GM18909 (cell line): ENCODE data around the gene TSPAN16.
"Not testable (repeated sequence)": the region's sequence is repeated elsewhere in the genome, so short reads cannot be mapped to it uniquely, and the experiment has no call there.

Experiments used
- ATAC-seq: cut with Tn5 transposase; IDR thresholded peaks from one replicate; pipeline ENCODE4 v1.9.1; 2021; ENCODE audit warnings: mild to moderate bottlenecking; ENCODE audit not compliant: unreplicated experiment, poor library complexity

The TSPAN16 gene

DNA sequence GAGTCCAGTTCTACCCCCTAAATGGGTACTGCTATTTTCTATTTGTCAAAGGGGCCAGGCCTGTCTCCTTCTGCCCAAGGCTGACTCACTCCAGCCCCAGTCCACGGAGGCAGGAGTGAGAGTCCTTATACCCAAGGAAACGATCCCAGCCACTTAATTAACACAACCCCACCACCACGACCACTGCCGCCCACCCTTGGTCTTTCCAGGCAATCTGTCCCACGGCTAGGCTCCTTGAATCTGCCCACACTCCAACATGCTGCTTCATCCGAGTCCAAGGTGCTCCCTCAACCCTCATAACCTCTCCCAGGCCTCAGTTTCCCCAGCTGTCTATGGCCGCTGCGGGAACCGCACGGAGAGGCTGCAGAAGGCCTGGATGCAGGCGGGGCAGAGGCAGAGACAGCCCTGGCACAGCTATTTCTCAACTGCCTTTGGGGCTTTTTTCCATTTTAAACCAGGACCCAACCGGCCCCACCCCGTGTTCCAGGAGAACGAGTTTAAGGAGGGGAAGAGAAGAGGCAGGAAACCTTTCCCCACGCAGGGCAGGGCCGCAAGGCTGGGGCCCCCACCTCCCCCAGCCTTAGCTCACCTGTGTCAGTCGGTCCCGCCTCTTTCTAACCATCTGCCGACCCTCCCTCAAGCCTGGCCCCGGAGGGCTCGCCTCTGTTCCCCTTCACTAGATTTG, 42.8 kb downstream of the TSPAN16 start:
- no peak for ATAC-seq

DNA sequence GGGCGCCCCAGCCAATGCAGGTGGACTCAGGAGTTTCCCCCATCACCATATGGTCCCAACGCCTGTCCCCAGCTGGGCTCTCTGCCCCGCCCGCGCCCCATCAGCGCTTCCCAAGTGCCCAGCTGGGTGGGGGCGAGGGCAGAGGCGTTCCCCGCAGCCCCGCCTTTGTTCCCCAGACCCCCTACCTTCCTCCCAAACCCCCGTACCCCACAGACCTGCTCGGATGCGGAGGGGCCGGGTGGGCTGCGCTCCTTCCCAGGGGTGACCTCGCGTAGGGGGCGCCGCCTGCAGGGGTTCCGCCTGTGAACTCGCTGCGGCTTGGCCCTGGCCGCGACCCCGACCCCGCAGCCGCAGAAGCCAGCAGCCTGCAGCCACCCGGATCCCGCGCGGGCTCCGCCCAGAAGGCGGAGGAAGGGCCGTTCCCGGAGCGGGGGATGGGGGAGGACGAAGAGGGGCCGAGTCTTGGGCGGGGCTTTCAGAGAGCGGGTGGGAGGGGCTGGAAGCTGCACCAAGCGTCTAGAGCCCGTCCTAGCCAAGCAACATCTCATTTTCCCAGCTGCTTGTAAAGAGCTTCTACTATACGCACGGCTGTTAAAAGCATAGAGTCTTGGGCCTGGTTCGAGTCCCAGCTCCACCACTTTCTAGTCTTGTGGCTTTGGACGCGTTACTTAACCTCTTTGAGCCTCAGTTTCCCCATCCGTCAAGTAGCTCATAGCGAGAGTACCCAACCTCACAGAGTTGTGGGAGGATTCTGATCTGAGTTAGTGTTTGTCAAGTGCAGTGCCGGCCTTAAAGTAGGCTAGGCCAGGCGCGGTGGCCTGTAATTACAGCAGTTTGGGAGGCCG, 43.5 kb downstream of the TSPAN16 start, which contains the start of gene RAB3D:
TSS of gene RAB3D (minus strand) at position 404 of the 845 bp plus-strand sequence. CDS start 2,258 bp downstream, outside the sequence.
- peak; percentile 61 for ATAC-seq

DNA sequence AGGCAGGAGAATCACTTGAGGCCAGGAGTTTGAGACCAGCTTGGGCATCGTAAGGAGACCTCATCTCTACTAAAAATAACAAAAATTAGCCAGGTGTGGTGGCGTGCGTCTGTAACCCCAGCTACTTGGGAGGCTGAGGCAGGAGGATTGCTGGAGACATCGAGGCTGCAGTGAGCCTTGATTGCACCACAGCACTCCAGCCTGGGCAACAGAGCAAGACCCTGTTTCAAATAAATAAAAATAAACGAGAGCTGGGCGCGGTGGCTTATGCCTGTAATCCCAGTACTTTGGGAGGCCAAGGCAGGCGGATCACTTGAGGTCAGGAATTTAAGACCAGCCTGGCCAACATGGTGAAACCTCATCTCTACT, 44.1 kb downstream of the TSPAN16 start:
- ATAC-seq: not testable (repeated sequence)

- ATAC-seq: no peak
Measured at GRCh38 chr19:11342429-11342828, 46.5 kb downstream of the TSPAN16 start.

GRCh38 chr19:11345122-11345803, 49.3 kb downstream of the TSPAN16 start:
- no peak for ATAC-seq

DNA sequence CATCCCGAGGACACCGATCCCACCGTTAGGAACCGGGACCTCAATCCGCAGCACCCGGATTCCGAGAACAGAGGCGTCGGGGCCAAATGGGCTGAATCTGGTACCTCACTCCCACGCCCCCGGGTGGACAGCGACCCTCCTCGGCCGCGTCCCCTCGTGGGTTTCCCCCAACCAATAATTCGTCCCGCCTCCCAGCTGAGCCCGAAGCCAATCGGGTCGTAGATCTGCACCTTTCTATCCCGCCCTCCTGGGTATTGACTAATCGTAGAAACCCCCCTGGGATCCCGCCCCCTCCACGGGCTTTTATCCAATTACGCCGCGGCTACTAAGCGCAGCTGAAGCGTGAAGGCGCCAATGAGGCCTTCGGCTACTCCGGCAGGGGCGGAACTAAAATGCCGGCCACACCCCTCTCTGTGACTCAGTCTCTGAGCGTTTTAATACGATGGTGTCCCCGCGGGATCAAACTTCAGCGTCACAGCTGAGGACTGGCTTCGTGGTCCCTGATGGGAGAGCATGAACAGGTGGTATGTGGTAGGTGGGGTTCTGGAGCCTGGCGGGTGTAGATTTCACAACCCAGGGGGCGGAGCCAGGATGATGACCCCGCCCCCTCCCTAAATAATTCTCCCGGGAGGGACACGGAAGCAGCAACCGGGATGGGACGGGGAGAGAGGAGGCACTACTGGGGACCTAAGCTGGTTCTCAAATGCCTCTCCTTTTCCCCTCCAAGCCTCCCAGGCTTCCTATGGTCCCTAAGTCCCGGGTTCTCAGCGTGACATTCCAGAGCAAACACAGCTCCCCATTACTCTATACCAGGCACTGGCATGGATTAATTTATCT, 50.4 kb downstream of the TSPAN16 start, which contains the start of the genes CCDC159 and TMEM205:
TSS of gene CCDC159 (plus strand) at position 416 of the 837 bp plus-strand sequence. CDS start at position 504, 88 bp downstream.
TSS of gene TMEM205 (minus strand) at position 165 of the 837 bp plus-strand sequence. CDS start 649 bp downstream, outside the sequence.
- peak; percentile 89 for ATAC-seq

GRCh38 chr19:11347546-11348039, 51.6 kb downstream of the TSPAN16 start:
- ATAC-seq: no peak

DNA sequence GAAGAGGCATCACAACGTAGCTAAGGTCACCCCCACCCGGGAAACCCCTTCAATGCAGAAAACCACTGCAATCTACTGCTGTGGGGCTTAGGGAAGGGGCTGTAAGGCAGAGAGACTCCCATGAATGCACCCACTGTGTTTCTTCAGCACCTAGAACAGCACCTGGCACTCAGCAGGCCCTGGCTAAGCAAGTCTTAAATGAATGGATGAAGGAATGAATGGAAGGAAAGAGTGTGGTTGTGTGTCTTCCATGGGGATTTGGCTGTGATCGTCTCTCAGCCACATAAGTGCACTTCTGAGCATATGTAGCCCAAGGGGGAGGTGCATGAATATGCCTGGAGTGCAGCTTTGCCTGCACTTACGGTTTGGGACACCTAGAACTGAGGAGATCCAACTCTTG, 53.2 kb downstream of the TSPAN16 start:
- no peak for ATAC-seq

DNA sequence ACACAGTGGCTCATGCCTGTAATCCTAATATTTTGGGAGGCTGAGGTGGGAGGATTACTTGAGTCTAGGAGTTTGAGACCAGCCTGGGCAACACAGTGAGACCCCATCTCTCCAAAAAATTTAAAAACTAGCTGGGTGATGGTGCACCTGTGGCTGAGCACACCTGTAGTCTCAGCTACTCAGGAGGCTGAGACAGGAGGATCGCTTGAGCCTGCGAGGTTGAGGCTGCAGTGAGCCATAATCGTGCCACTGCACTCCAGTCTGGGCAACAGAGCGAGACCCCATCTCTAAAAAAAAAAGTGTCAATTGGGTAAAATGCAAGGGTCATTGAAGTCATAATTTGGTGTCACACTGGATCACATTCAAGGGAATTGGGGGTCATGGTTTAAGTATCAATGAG, 58.1 kb downstream of the TSPAN16 start:
- not testable (repeated sequence) for ATAC-seq

- peak; percentile 55 for ATAC-seq
Measured at GRCh38 chr19:11355160-11356073, 59.5 kb downstream of the TSPAN16 start, which contains the start of gene PLPPR2. PLPPR2 (plus strand) TSS chr19:11355432; CDS start chr19:11357674, 2,242 bp downstream.

DNA sequence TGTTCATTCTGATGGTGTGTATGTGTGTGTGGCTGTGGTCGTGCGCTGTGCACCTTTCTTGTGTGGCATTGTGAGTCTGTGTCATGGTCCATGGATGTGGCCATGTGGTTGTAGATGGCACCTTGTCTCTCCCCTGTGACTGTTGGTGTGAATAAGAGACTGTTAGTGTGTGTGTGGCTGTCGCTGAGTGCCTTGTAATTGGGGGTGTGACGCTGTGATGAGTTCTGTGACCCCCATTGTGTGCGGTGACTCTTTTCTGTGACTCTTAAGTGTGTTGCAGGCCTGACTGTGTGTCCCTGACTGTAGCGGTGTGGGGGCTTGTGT, 60.1 kb downstream of the TSPAN16 start:
- ATAC-seq: no peak

DNA sequence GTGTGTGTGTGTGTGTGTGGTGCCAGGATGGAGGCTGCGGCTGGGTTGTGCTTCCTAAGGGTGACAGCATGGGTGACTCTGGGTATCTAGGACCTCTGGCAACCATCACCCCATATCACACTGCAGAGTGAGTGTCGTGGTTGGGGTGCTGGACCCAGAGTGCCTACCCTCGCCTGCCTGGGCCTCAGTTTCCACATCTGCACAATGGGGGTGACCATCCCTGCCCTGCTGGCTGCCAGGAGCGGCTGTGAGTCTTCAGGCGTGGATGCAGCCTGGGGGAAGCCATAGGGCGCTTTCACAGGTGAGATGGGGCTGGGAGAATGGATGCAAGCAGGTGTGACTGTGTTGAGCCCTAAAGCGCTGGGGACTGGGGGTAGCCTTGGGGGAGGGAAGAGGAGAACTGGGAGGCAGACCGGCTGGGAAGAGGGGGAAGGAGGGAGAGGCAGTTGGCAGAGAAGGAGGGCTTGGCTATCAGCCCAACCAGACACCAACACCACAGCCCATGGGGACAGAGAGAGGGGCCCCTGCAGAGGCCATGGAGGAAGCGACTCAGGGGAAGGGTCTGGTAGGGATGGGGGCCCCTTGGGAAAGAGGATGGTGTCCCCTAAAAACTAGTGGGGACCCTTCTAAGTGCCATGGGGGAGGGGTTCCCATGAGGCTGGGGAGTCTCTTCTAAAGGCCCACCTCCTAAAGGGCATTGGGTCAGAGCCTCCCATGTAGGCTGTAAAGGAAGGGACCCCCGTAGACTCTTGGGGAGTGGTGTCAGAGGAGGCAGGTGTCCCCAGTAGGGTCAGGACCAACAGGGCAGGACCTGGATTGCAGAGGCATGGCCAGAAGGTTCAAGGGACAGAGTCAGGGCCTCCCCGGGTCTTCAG, 61.0 kb downstream of the TSPAN16 start:
- ATAC-seq: no peak

- ATAC-seq: no peak
Measured at GRCh38 chr19:11359421-11359820, 63.5 kb downstream of the TSPAN16 start.

GRCh38 chr19:11361037-11361770, 65.2 kb downstream of the TSPAN16 start:
- ATAC-seq: no peak

DNA sequence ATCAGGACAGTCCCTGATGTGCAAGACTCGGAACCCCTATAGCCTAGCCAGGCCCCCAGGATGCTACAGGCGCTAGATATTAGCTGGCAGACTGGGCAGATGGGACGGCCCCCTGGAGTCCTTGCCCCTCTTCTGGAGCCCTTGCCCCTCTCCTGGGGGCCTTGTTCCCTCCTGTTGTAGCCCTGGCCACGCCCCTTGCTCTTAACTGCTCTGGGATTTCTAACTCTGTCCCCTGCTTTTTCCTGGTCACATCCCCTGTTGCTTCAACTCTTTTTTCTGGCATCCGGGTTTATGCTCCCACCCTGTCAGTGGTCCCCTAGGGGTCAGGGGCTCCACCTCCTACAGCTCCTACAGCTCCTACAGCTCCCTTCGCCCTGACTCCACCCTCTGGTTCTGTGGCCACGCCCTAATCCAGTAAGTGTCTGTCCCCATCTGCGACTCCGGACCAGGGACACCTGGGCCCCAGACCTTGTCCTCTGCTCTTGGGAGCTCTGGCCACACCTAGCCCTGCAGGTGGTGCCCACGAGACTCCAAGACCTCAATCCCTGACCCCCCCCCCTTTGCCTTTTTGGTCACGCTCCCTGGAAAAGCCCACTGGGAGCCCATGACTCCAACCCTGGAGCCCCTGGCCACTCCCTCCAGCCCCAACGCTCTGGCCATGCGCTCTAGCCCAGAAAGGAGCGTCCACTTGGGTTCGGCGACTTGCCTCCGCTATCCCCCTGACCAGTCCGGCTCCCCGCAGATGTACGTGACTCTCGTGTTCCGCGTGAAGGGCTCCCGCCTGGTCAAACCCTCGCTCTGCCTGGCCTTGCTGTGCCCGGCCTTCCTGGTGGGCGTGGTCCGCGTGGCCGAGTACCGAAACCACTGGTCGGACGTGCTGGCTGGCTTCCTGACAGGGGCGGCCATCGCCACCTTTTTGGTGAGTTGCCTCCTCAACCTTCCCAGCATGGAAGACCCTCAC, 66.1 kb downstream of the TSPAN16 start:
- no peak for ATAC-seq

DNA sequence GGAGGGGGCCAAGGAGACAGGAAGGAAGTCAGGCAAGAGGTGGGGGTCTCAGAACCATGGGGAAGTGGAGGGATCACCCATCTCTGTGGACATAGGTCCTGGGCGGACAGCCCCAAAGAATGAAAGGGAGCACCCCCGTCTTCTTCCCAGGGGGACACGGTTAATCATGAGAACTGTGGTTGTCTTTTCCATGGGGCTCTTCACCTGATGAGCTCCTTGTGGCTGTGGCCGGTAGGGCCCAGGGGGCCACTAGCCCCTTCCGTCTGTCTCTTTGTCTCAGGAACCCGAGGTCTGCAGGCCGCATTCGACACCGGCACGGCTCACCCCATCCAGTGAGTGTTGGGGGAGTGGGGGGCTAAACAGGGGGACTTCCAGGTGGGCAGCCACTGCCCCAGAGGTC, 67.9 kb downstream of the TSPAN16 start:
- ATAC-seq: no peak
